ENCODE data around the gene ZFP36L1.

DNA sequence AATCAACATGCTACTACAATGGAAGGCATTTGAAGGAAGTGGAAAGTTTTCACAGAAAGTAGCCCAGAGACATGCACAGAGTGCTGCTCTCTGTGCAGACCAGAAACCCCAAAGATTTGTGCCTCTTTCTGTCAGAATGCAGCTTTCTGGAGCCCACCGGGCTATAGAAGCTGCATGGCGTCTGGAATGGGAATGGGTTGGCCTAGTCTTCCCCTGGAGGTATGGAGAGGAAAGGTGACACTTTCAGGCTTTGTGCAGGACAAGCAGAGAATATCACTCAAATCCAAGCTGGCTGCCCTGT is 21.3 kb upstream of the ZFP36L1 start:
- no peak for TF ChIP-seq EP300 (IDR thresholded peaks at IDR 0.05; ENCODE audit: borderline replicate concordance)
- TF ChIP-seq, protein P1, sequence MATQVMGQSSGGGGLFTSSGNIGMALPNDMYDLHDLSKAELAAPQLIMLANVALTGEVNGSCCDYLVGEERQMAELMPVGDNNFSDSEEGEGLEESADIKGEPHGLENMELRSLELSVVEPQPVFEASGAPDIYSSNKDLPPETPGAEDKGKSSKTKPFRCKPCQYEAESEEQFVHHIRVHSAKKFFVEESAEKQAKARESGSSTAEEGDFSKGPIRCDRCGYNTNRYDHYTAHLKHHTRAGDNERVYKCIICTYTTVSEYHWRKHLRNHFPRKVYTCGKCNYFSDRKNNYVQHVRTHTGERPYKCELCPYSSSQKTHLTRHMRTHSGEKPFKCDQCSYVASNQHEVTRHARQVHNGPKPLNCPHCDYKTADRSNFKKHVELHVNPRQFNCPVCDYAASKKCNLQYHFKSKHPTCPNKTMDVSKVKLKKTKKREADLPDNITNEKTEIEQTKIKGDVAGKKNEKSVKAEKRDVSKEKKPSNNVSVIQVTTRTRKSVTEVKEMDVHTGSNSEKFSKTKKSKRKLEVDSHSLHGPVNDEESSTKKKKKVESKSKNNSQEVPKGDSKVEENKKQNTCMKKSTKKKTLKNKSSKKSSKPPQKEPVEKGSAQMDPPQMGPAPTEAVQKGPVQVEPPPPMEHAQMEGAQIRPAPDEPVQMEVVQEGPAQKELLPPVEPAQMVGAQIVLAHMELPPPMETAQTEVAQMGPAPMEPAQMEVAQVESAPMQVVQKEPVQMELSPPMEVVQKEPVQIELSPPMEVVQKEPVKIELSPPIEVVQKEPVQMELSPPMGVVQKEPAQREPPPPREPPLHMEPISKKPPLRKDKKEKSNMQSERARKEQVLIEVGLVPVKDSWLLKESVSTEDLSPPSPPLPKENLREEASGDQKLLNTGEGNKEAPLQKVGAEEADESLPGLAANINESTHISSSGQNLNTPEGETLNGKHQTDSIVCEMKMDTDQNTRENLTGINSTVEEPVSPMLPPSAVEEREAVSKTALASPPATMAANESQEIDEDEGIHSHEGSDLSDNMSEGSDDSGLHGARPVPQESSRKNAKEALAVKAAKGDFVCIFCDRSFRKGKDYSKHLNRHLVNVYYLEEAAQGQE (IDR thresholded peaks at IDR 0.05; ENCODE audit: low read depth): no peak
- TF ChIP-seq RAD21 (IDR thresholded peaks at IDR 0.05; ENCODE audit: low read depth): no peak
- no peak for TF ChIP-seq YY1 (IDR thresholded peaks at IDR 0.05; ENCODE audit: low read depth)
- TF ChIP-seq FOXM1 (IDR thresholded peaks at IDR 0.05; ENCODE audit: borderline replicate concordance, low read depth): no peak
- TF ChIP-seq ZBTB7A (IDR thresholded peaks at IDR 0.05; ENCODE audit: low read depth): no peak
- TF ChIP-seq, protein P2, sequence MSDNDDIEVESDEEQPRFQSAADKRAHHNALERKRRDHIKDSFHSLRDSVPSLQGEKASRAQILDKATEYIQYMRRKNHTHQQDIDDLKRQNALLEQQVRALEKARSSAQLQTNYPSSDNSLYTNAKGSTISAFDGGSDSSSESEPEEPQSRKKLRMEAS (IDR thresholded peaks at IDR 0.05): no peak
- TF ChIP-seq TCF12 (IDR thresholded peaks at IDR 0.05; ENCODE audit: low read depth): no peak
- no peak for TF ChIP-seq CREB1 (IDR thresholded peaks at IDR 0.05; ENCODE audit: low read depth)
- no peak for TF ChIP-seq CEBPB (IDR thresholded peaks at IDR 0.05)

Measured in Ishikawa (cell line).